Skeletal muscle tissue (tissue), 4 donors: ENCODE measurements around the gene RGMA. TPM values are rescaled to one million over a fixed set of nuclear protein-coding genes. Genes with fewer than 3 reads are reported as not detected.

Experiments
- H3K27ac ChIP-seq: one replicate; pipeline ENCODE4 v1.7.0; 2013; ENCODE audit warnings: mild to moderate bottlenecking, low read depth, low read length, inconsistent platforms
- H3K27me3 ChIP-seq, 3 donors: one replicate each; pipeline ENCODE4 v1.7.0; 2013; ENCODE audit warnings: low read length in 3 of 3; ENCODE audit not compliant: control insufficient read depth in 3 of 3, insufficient read depth in 3 of 3
- H3K36me3 ChIP-seq, 3 donors: one replicate each; pipeline ENCODE4 v1.7.0; 2013; ENCODE audit warnings: low read length in 3 of 3; ENCODE audit not compliant: control insufficient read depth in 3 of 3, insufficient read depth in 3 of 3
- H3K4me1 ChIP-seq, 3 donors: one replicate each; pipeline ENCODE4 v1.7.0; 2013; ENCODE audit warnings: low read length in 3 of 3, mild to moderate bottlenecking in 3 of 3; ENCODE audit not compliant: control insufficient read depth in 3 of 3, insufficient read depth in 3 of 3
- H3K4me3 ChIP-seq, 3 donors: one replicate each; pipeline ENCODE4 v1.7.0; 2013; ENCODE audit warnings: low read length in 3 of 3
- H3K9ac ChIP-seq, 3 donors: one replicate each; pipeline ENCODE4 v1.7.0; 2013; ENCODE audit warnings: low read length in 3 of 3, mild to moderate bottlenecking in 3 of 3, moderate library complexity in 2 of 3, low read depth in 1 of 3
- H3K9me3 ChIP-seq, 3 donors: one replicate each; pipeline ENCODE4 v1.7.0; 2013; ENCODE audit warnings: low read length in 3 of 3; ENCODE audit not compliant: control insufficient read depth in 3 of 3
- total RNA-seq: library from RNA; depleted of rRNA; stranded (reverse); fragments of >200 nt; gene quantifications from one replicate; pipeline ENCODE4 v1.2.3, GENCODE V29; 2014
- donor health status: Osteomylitis.

Gene RGMA
- total RNA-seq, 1 donor from 2014 or later, result 5.7 TPM

GRCh38 chr15:93052090-93052879 is 36.7 kb downstream of the RGMA start:
- Histone ChIP-seq H3K4me3 (no peak overlapping the region), H3K9me3 (no peaks in the 10 kb centered on the region), H3K4me1 (peaks cover 30 to 46% (median 34%) of the 10 kb centered on the region in 3 donors), H3K9ac (no peak overlapping the region), H3K27me3 (no peaks in the 10 kb centered on the region), H3K27ac (no peak overlapping the region), H3K36me3 (peaks cover 45 to 56% (median 49%) of the 10 kb centered on the region in 3 donors)

GRCh38 chr15:93051236-93052089 is 37.5 kb downstream of the RGMA start:
- no peak overlapping the region for H3K4me3 ChIP-seq
- H3K27me3 ChIP-seq, result no peaks in the 10 kb centered on the region
- H3K9ac ChIP-seq, result no peak overlapping the region
- peaks cover 0 to 1% (median 0%) of the 10 kb centered on the region in 3 donors for H3K9me3 ChIP-seq
- H3K4me1 ChIP-seq, result peaks cover 22 to 37% (median 26%) of the 10 kb centered on the region in 3 donors
- H3K36me3 ChIP-seq, result peaks cover 52 to 62% (median 55%) of the 10 kb centered on the region in 3 donors
- H3K27ac ChIP-seq, result no peak overlapping the region

GRCh38 chr15:93050648-93051047 is 38.4 kb downstream of the RGMA start:
- peaks cover 0 to 3% (median 2%) of the 10 kb centered on the region in 3 donors for H3K9me3 ChIP-seq
- peaks cover 58 to 65% (median 63%) of the 10 kb centered on the region in 3 donors for H3K36me3 ChIP-seq
- H3K27ac ChIP-seq, result no peak overlapping the region

GRCh38 chr15:93049914-93050578 is 39.0 kb downstream of the RGMA start:
- Histone ChIP-seq H3K9me3 (peaks cover 0 to 3% (median 2%) of the 10 kb centered on the region in 3 donors), H3K27me3 (no peaks in the 10 kb centered on the region), H3K4me1 (peaks cover 8 to 23% (median 12%) of the 10 kb centered on the region in 3 donors), H3K36me3 (peaks cover 64 to 67% (median 67%) of the 10 kb centered on the region in 3 donors), H3K4me3 (no peak overlapping the region), H3K9ac (peak overlapping the region in 1 of 3 donors; percentile 40), H3K27ac (no peak overlapping the region)

More at GRCh38 chr15:93050648-93051047, 38.4 kb downstream of the RGMA start:
- no peaks in the 10 kb centered on the region for H3K27me3 ChIP-seq
- peak overlapping the region in 1 of 3 donors; percentile 40 for H3K9ac ChIP-seq
- H3K4me1 ChIP-seq, result peaks cover 14 to 29% (median 18%) of the 10 kb centered on the region in 3 donors
- H3K4me3 ChIP-seq, result no peak overlapping the region

GRCh38 chr15:93049233-93049632 is 39.8 kb downstream of the RGMA start:
- peaks cover 5 to 22% (median 8%) of the 10 kb centered on the region in 3 donors for H3K4me1 ChIP-seq
- H3K27ac ChIP-seq, result no peak overlapping the region
- peaks cover 0 to 3% (median 2%) of the 10 kb centered on the region in 3 donors for H3K9me3 ChIP-seq
- no peak overlapping the region for H3K9ac ChIP-seq
- H3K36me3 ChIP-seq, result peaks cover 64 to 72% (median 70%) of the 10 kb centered on the region in 3 donors
- no peaks in the 10 kb centered on the region for H3K27me3 ChIP-seq
- no peak overlapping the region for H3K4me3 ChIP-seq

GRCh38 chr15:93048759-93049161 is 40.3 kb downstream of the RGMA start:
- H3K36me3 ChIP-seq, result peaks cover 69 to 74% (median 74%) of the 10 kb centered on the region in 3 donors
- no peak overlapping the region for H3K9ac ChIP-seq
- peaks cover 5 to 22% (median 8%) of the 10 kb centered on the region in 3 donors for H3K4me1 ChIP-seq
- peaks cover 0 to 3% (median 2%) of the 10 kb centered on the region in 3 donors for H3K9me3 ChIP-seq
- H3K4me3 ChIP-seq, result no peak overlapping the region
- no peaks in the 10 kb centered on the region for H3K27me3 ChIP-seq
- H3K27ac ChIP-seq, result no peak overlapping the region

- Histone ChIP-seq H3K9me3 (peaks cover 0 to 3% (median 2%) of the 10 kb centered on the region in 3 donors), H3K4me1 (peaks cover 5 to 21% (median 8%) of the 10 kb centered on the region in 3 donors), H3K4me3 (no peak overlapping the region), H3K27me3 (no peaks in the 10 kb centered on the region), H3K36me3 (peaks cover 71 to 76% (median 74%) of the 10 kb centered on the region in 3 donors), H3K9ac (no peak overlapping the region), H3K27ac (no peak overlapping the region)
Observed at GRCh38 chr15:93048426-93048721, 40.6 kb downstream of the RGMA start.

GRCh38 chr15:93047621-93048425 is 41.2 kb downstream of the RGMA start:
- no peak overlapping the region for H3K27ac ChIP-seq
- peak overlapping the region in 1 of 3 donors; percentile 40 for H3K9ac ChIP-seq
- peaks cover 0 to 3% (median 2%) of the 10 kb centered on the region in 3 donors for H3K9me3 ChIP-seq
- H3K4me3 ChIP-seq, result no peak overlapping the region
- H3K4me1 ChIP-seq, result peaks cover 5 to 19% (median 8%) of the 10 kb centered on the region in 3 donors
- H3K27me3 ChIP-seq, result no peaks in the 10 kb centered on the region
- peaks cover 68 to 79% (median 76%) of the 10 kb centered on the region in 3 donors for H3K36me3 ChIP-seq

- H3K4me1 ChIP-seq, result peaks cover 5 to 20% (median 8%) of the 10 kb centered on the region in 3 donors
- no peak overlapping the region for H3K27ac ChIP-seq
- no peak overlapping the region for H3K4me3 ChIP-seq
- no peaks in the 10 kb centered on the region for H3K27me3 ChIP-seq
- H3K9me3 ChIP-seq, result peaks cover 0 to 3% (median 2%) of the 10 kb centered on the region in 3 donors
- peaks cover 62 to 72% (median 70%) of the 10 kb centered on the region in 3 donors for H3K36me3 ChIP-seq
- no peak overlapping the region for H3K9ac ChIP-seq
Observed at GRCh38 chr15:93046721-93047120, 42.3 kb downstream of the RGMA start.
